ENCODE data around the gene PARP12. TPM values are rescaled to one million over a fixed set of nuclear protein-coding genes. Genes with fewer than 3 reads are reported as not detected.
A peak's percentile ranks its signal among the peaks of the same experiment; 100 is the strongest.

Gene PARP12
- total and polyA plus RNA-seq, 5 donors from 2014 or later = 30.1 to 258 (median 64.1) TPM

GRCh38 chr7:140004672-140005071 lies 58.1 kb downstream of the PARP12 start:
- Mint-ChIP-seq H3K4me3 (no peak overlapping the region), H3K36me3 (peaks cover 3% of the 10 kb centered on the region)
- no peak for DNase-seq

GRCh38 chr7:140003913-140004382 lies 58.8 kb downstream of the PARP12 start:
- DNase-seq = peak in 2 of 3 donors; percentile 27 to 55

More at GRCh38 chr7:140004672-140005071, 58.1 kb downstream of the PARP12 start:
- Mint-ChIP-seq H3K27me3 (peaks cover 13% of the 10 kb centered on the region), H3K27ac (peak overlapping the region in 1 of 3 donors; percentile 20), H3K4me1 (no peaks in the 10 kb centered on the region), H3K9me3 (no peaks in the 10 kb centered on the region)
- Histone ChIP-seq H3K9me3 (ENCODE audit: control insufficient read depth in 2 of 2, low read length in 2 of 2) (no peaks in the 10 kb centered on the region), H3K4me3 (ENCODE audit: low read depth, low read length) (no peak overlapping the region), H3K36me3 (ENCODE audit: control insufficient read depth, insufficient read depth, low read length) (no peaks in the 10 kb centered on the region), H3K4me1 (ENCODE audit: control insufficient read depth, insufficient read depth, low read length, poor library complexity, severe bottlenecking) (no peaks in the 10 kb centered on the region), H3K27ac (ENCODE audit: insufficient read depth, low read length, poor library complexity, severe bottlenecking) (no peak overlapping the region), H3K27me3 (ENCODE audit: control insufficient read depth, insufficient read depth, low read length) (no peaks in the 10 kb centered on the region)
- no peak for ATAC-seq (ENCODE audit: low read depth in 2 of 2)

GRCh38 chr7:140000666-140001268 lies 62.0 kb downstream of the PARP12 start:
- ATAC-seq (ENCODE audit: low read depth in 2 of 2) = no peak
- H3K27ac Mint-ChIP-seq = no peak overlapping the region
- Histone ChIP-seq H3K4me3 (ENCODE audit: low read depth, low read length) (no peak overlapping the region), H3K27ac (ENCODE audit: insufficient read depth, low read length, poor library complexity, severe bottlenecking) (no peak overlapping the region), H3K36me3 (ENCODE audit: control insufficient read depth, insufficient read depth, low read length) (no peaks in the 10 kb centered on the region), H3K27me3 (ENCODE audit: control insufficient read depth, insufficient read depth, low read length) (no peaks in the 10 kb centered on the region), H3K4me1 (ENCODE audit: control insufficient read depth, insufficient read depth, low read length, poor library complexity, severe bottlenecking) (no peaks in the 10 kb centered on the region), H3K9me3 (ENCODE audit: control insufficient read depth in 2 of 2, low read length in 2 of 2) (no peaks in the 10 kb centered on the region)
- H3K27me3 Mint-ChIP-seq = peaks cover 6% of the 10 kb centered on the region
- H3K4me1 Mint-ChIP-seq = no peaks in the 10 kb centered on the region
- peaks cover 3% of the 10 kb centered on the region for H3K36me3 Mint-ChIP-seq
- no peak overlapping the region for H3K4me3 Mint-ChIP-seq
- no peak for DNase-seq
- H3K9me3 Mint-ChIP-seq = no peaks in the 10 kb centered on the region

More at GRCh38 chr7:140003913-140004382, 58.8 kb downstream of the PARP12 start:
- Mint-ChIP-seq H3K4me1 (no peaks in the 10 kb centered on the region), H3K9me3 (no peaks in the 10 kb centered on the region), H3K27me3 (peaks cover 12% of the 10 kb centered on the region), H3K27ac (peak overlapping the region in 1 of 3 donors; percentile 68), H3K4me3 (no peak overlapping the region), H3K36me3 (peaks cover 3% of the 10 kb centered on the region)
- no peak overlapping the region for H3K27ac ChIP-seq (ENCODE audit: insufficient read depth, low read length, poor library complexity, severe bottlenecking)
- H3K9me3 ChIP-seq (ENCODE audit: control insufficient read depth in 2 of 2, low read length in 2 of 2) = no peaks in the 10 kb centered on the region
- no peaks in the 10 kb centered on the region for H3K4me1 ChIP-seq (ENCODE audit: control insufficient read depth, insufficient read depth, low read length, poor library complexity, severe bottlenecking)
- no peaks in the 10 kb centered on the region for H3K27me3 ChIP-seq (ENCODE audit: control insufficient read depth, insufficient read depth, low read length)
- no peak overlapping the region for H3K4me3 ChIP-seq (ENCODE audit: low read depth, low read length)
- no peaks in the 10 kb centered on the region for H3K36me3 ChIP-seq (ENCODE audit: control insufficient read depth, insufficient read depth, low read length)
- ATAC-seq (ENCODE audit: low read depth in 2 of 2) = no peak

- H3K36me3 Mint-ChIP-seq = peaks cover 3% of the 10 kb centered on the region
- H3K36me3 ChIP-seq (ENCODE audit: control insufficient read depth, insufficient read depth, low read length) = no peaks in the 10 kb centered on the region
- H3K9me3 ChIP-seq (ENCODE audit: control insufficient read depth in 2 of 2, low read length in 2 of 2) = no peaks in the 10 kb centered on the region
- DNase-seq (no peak), ATAC-seq (ENCODE audit: low read depth in 2 of 2) (no peak)
- no peak overlapping the region for H3K27ac ChIP-seq (ENCODE audit: insufficient read depth, low read length, poor library complexity, severe bottlenecking)
- H3K4me1 ChIP-seq (ENCODE audit: control insufficient read depth, insufficient read depth, low read length, poor library complexity, severe bottlenecking) = no peaks in the 10 kb centered on the region
- no peaks in the 10 kb centered on the region for H3K4me1 Mint-ChIP-seq
- no peaks in the 10 kb centered on the region for H3K27me3 ChIP-seq (ENCODE audit: control insufficient read depth, insufficient read depth, low read length)
- H3K27me3 Mint-ChIP-seq = peaks cover 6% of the 10 kb centered on the region
- no peak overlapping the region for H3K4me3 ChIP-seq (ENCODE audit: low read depth, low read length)
- H3K27ac Mint-ChIP-seq = no peak overlapping the region
- no peak overlapping the region for H3K4me3 Mint-ChIP-seq
- no peaks in the 10 kb centered on the region for H3K9me3 Mint-ChIP-seq
These were observed 63.2 kb downstream of the PARP12 start for GRCh38 chr7:139999516-139999915.

- no peak overlapping the region for H3K27ac Mint-ChIP-seq
- no peaks in the 10 kb centered on the region for H3K4me1 ChIP-seq (ENCODE audit: control insufficient read depth, insufficient read depth, low read length, poor library complexity, severe bottlenecking)
- H3K4me1 Mint-ChIP-seq = no peaks in the 10 kb centered on the region
- peaks cover 3% of the 10 kb centered on the region for H3K36me3 Mint-ChIP-seq
- no peaks in the 10 kb centered on the region for H3K9me3 ChIP-seq (ENCODE audit: control insufficient read depth in 2 of 2, low read length in 2 of 2)
- no peak overlapping the region for H3K27ac ChIP-seq (ENCODE audit: insufficient read depth, low read length, poor library complexity, severe bottlenecking)
- no peak overlapping the region for H3K4me3 ChIP-seq (ENCODE audit: low read depth, low read length)
- H3K36me3 ChIP-seq (ENCODE audit: control insufficient read depth, insufficient read depth, low read length) = no peaks in the 10 kb centered on the region
- DNase-seq (no peak), ATAC-seq (ENCODE audit: low read depth in 2 of 2) (no peak)
- H3K27me3 ChIP-seq (ENCODE audit: control insufficient read depth, insufficient read depth, low read length) = no peaks in the 10 kb centered on the region
- no peak overlapping the region for H3K4me3 Mint-ChIP-seq
- H3K9me3 Mint-ChIP-seq = no peaks in the 10 kb centered on the region
- H3K27me3 Mint-ChIP-seq = peaks cover 6% of the 10 kb centered on the region
These were observed 64.2 kb downstream of the PARP12 start for GRCh38 chr7:139998572-139998971.

GRCh38 chr7:139995017-139995915 lies 67.5 kb downstream of the PARP12 start:
- no peaks in the 10 kb centered on the region for H3K27me3 Mint-ChIP-seq
- Histone ChIP-seq H3K36me3 (ENCODE audit: control insufficient read depth, insufficient read depth, low read length) (no peaks in the 10 kb centered on the region), H3K27me3 (ENCODE audit: control insufficient read depth, insufficient read depth, low read length) (no peaks in the 10 kb centered on the region), H3K4me3 (ENCODE audit: low read depth, low read length) (no peak overlapping the region), H3K4me1 (ENCODE audit: control insufficient read depth, insufficient read depth, low read length, poor library complexity, severe bottlenecking) (no peaks in the 10 kb centered on the region), H3K9me3 (ENCODE audit: control insufficient read depth in 2 of 2, low read length in 2 of 2) (no peaks in the 10 kb centered on the region), H3K27ac (ENCODE audit: insufficient read depth, low read length, poor library complexity, severe bottlenecking) (no peak overlapping the region)
- DNase-seq = no peak
- H3K9me3 Mint-ChIP-seq = no peaks in the 10 kb centered on the region
- H3K36me3 Mint-ChIP-seq = no peaks in the 10 kb centered on the region
- no peak overlapping the region for H3K27ac Mint-ChIP-seq
- H3K4me3 Mint-ChIP-seq = no peak overlapping the region
- no peak for ATAC-seq (ENCODE audit: low read depth in 2 of 2)
- no peaks in the 10 kb centered on the region for H3K4me1 Mint-ChIP-seq

- no peaks in the 10 kb centered on the region for H3K9me3 Mint-ChIP-seq
These were observed 68.4 kb downstream of the PARP12 start for GRCh38 chr7:139994356-139994755.

More at GRCh38 chr7:139994356-139994755, 68.4 kb downstream of the PARP12 start:
- Histone ChIP-seq H3K36me3 (ENCODE audit: control insufficient read depth, insufficient read depth, low read length) (no peaks in the 10 kb centered on the region), H3K4me3 (ENCODE audit: low read depth, low read length) (no peak overlapping the region), H3K27me3 (ENCODE audit: control insufficient read depth, insufficient read depth, low read length) (no peaks in the 10 kb centered on the region), H3K4me1 (ENCODE audit: control insufficient read depth, insufficient read depth, low read length, poor library complexity, severe bottlenecking) (no peaks in the 10 kb centered on the region), H3K27ac (ENCODE audit: insufficient read depth, low read length, poor library complexity, severe bottlenecking) (no peak overlapping the region), H3K9me3 (ENCODE audit: control insufficient read depth in 2 of 2, low read length in 2 of 2) (no peaks in the 10 kb centered on the region)
- ATAC-seq (ENCODE audit: low read depth in 2 of 2) (no peak), DNase-seq (no peak)
- no peaks in the 10 kb centered on the region for H3K4me1 Mint-ChIP-seq
- H3K4me3 Mint-ChIP-seq = no peak overlapping the region
- H3K36me3 Mint-ChIP-seq = no peaks in the 10 kb centered on the region
- H3K27me3 Mint-ChIP-seq = no peaks in the 10 kb centered on the region
- H3K27ac Mint-ChIP-seq = no peak overlapping the region

Data from CD4-positive, CD25-positive, alpha-beta regulatory T cell (primary cell).